GM19467 (cell line): ENCODE data around the gene ARHGAP18.

Source experiments
- ATAC-seq: cut with Tn5 transposase; IDR thresholded peaks from one replicate; pipeline ENCODE4 v1.9.1; 2021; ENCODE audit warnings: mild to moderate bottlenecking, moderate library complexity; ENCODE audit not compliant: unreplicated experiment

ARHGAP18 gene

GRCh38 chr6:129694036-129694435, 15.9 kb downstream of the ARHGAP18 start:
- no peak for ATAC-seq

DNA sequence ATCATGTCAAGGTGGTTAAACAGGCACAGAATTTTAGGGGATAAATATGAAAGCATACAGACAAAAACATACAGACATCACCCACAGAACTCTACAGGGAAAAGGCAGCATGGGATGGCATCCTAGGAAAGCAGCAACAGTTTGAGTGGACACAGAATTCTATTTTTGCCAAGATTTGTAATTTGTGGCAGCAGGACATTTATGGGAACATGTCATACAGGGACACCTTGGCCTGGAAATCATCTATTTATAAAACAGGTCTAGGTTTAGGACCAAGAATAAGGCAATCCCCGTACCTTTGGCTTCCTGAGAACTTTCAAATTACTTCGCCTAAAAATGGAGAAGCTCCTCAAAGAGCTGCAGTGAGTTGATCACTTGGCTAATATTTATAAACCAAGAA, 17.5 kb downstream of the ARHGAP18 start:
- ATAC-seq, result no peak

DNA sequence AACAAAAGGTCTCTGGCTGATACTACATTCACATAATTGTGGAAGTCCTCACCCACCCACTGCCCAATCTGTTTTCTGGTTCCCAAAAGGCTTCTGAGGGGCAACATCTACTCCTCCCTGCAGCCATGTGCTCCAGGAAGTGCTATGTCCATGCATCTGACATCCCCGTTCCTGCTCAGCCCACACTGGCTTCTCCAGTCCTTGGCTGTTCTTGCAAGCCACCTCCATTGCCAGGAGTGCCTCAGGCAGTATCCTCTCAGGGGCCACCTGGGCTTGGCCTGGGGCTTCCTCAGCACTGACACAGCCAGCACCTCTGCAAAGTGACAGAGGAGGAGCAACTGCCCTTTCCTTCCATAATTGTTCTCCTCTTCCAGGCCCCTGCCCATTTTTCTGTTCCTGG, 18.3 kb downstream of the ARHGAP18 start:
- no peak for ATAC-seq

GRCh38 chr6:129691043-129691640, 18.8 kb downstream of the ARHGAP18 start:
- no peak for ATAC-seq

DNA sequence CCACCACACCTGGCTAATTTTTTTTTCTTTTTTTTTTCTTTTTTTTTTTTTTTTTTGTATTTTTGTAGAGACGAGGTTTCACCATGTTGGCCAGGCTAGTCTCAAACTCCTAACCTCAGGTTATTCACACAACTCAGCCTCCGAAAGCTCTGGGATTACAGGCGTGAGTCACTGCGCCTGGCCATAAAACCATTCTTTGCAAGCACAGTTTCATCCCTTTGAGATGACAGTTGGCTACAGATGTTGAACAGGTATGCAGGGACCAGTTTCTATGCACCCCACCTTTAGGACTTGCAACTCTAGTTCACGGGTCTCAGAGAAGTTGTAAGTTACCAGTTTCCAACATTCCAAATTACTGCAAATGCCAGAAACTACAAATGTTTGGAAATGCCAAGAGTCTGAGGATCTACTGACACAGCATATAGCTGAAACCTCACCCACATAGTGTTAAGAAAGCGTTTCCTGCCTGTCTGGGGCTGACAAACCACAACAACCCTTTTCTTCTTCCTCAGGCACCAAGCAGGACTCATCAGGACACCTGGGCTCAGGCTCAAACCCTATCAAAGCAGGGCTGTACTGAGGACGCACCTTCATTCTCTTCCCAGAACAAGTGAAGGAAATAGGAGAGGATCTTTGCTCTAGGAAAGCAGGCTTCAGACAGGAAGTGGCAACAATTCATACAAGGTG, 22.9 kb downstream of the ARHGAP18 start:
- ATAC-seq, result peak; percentile 68

DNA sequence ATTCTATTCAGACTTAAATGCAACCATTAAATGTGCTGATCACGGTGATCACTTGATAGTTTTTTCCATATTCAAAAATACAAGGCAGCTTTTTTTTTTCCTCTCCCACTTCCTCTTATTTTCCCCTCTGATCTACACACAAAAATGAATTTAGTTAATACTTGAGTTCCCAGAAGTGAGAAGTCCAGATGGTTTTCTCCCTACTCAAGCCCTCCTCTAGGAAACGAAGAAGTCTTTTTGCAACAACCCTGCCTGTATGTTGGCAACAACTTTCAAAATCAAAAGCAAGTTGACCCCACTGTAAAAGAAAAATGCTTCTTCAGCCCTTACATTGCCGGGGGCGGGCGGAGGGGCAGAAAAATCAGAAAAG, 24.3 kb downstream of the ARHGAP18 start:
- ATAC-seq, result no peak

DNA sequence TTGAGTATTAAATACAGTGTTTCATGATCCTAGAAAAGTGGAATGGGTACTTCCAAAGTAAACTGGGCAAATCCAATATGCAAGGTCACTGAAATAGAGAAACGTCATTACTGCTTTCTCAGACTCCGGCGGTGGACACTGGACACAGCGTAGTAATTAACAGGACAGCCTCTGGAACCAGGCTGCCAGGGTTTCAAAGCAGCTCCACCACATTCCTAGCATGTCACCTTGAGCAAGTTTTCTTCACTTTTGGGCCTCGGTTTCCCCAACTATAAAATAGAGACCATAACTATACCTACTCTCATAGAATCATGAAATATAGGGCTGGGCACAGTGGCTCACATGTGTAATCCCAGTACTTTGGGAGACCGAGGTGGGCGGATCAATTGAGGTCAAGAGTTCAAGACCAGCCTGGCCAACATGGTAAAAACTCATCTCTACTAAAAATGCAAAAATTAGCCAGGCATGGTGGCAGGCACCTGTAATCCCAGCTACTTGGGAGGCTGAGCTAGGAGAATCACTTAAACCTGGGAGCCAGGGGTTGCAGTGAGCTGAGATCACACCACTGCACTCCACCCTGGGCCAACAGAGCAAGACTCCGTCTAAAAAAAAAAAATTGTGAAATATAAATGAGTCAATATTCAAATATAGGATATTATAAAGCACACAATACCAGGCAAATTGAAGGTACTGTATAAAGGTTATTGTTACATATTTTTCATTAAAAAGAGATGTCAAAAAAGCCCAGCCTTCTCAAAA, 24.9 kb downstream of the ARHGAP18 start:
- no peak for ATAC-seq

- no peak for ATAC-seq
Observed at GRCh38 chr6:129684323-129684884, 25.6 kb downstream of the ARHGAP18 start.

- peak; percentile 91 for ATAC-seq
Observed at GRCh38 chr6:129683601-129684322, 26.2 kb downstream of the ARHGAP18 start.

DNA sequence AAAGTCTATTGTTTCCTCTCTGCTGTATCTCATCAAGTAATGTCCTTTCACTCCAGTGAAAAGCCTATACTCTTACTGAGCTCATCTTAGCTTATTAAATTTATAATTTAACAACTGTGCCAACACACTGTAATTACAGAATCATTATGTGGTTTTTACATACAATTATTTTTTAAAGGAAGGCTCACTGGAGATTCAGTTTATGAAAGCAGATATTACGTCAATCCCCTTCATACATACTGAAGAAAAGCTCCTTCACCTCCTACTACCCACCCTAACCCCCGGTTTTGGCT, 28.1 kb downstream of the ARHGAP18 start:
- ATAC-seq, result no peak

- ATAC-seq, result no peak
Observed at GRCh38 chr6:129680633-129681032, 29.3 kb downstream of the ARHGAP18 start.

DNA sequence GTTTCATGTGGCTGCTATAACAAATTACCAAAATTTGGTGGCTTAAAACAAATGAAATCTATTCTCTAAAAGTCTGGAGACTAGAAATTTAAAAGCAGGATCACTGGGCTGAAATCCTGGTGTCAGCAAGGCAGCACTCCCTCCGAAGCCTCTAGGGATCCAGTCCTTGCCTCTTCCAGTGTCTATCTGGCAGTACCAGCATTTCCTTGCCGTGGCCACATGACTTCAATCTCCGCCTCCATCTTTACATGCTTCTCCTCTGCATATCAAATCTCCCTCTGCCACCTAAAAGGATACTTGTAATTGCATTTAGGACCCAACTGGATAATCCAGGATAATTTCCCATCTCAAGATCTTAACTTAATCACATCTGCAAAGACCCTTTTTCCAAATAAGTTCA, 30.2 kb downstream of the ARHGAP18 start:
- no peak for ATAC-seq

DNA sequence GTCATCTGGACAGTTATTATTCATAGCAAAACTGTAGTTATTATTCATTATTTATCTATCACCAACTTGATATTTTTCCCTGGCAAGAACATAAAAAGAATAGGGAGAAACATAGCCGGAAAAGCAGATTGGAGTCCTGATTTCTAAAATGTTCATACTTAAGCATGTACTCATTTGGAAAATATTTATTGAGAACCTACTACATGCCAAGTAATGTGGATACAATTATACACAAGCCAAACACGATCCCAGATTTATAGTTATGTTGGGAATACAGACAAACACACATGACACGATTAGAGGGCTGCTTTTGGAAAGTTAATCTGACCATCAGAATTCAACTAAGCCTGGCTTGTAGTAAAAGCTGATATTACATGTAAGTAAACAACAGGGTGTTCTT, 30.7 kb downstream of the ARHGAP18 start:
- no peak for ATAC-seq

DNA sequence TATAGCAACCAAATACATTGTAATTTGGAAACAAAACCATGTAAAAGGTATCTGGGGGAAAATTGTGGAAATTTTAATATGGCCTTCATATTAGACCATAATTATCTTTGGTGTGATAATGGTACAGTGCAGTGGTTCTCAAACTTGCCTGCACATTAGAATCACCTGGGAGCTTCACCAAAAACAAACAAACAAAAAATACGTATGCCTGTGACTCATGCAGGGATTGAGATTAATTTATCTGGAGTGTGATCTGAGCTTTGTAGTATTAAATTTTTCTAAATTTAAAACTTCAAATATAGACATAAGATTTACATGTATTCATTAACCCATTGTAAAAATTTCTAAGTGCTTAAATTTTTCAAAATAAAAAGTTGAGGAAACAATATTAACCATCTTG, 31.5 kb downstream of the ARHGAP18 start:
- ATAC-seq, result no peak

DNA sequence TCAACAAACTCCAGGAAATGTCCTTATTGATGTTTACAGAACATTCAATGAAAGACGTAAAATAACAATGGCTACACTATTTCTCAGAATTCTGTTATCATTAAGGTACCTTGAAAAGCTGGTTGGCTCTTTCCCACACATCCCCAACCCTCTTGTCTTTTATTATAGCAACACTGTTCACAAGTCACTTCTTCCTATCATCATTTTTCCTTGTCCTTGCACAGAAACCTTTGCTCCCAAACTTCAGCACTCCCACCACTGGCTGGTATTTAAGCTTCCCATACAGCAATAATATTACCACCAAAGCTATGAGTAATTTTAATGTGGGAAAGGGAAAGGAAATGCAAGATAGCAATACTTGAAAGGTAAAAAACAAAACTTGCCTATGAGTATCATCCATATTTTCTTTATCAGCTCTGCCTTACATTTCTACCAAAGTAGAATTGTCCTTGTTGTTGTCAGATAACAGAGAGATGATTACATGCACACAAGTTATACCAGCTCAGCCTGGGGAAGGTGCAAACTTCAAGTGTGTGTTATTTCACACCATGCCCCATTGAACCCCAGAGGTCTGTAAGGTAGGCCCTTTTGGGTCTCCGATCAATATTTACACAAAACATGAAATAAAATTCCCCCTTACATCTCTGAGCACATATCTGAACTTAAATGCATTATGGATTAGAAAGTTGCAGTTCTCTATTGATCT, 32.2 kb downstream of the ARHGAP18 start:
- no peak for ATAC-seq

GRCh38 chr6:129675669-129676472, 34.1 kb downstream of the ARHGAP18 start:
- no peak for ATAC-seq

GRCh38 chr6:129673748-129674147, 36.2 kb downstream of the ARHGAP18 start:
- no peak for ATAC-seq

DNA sequence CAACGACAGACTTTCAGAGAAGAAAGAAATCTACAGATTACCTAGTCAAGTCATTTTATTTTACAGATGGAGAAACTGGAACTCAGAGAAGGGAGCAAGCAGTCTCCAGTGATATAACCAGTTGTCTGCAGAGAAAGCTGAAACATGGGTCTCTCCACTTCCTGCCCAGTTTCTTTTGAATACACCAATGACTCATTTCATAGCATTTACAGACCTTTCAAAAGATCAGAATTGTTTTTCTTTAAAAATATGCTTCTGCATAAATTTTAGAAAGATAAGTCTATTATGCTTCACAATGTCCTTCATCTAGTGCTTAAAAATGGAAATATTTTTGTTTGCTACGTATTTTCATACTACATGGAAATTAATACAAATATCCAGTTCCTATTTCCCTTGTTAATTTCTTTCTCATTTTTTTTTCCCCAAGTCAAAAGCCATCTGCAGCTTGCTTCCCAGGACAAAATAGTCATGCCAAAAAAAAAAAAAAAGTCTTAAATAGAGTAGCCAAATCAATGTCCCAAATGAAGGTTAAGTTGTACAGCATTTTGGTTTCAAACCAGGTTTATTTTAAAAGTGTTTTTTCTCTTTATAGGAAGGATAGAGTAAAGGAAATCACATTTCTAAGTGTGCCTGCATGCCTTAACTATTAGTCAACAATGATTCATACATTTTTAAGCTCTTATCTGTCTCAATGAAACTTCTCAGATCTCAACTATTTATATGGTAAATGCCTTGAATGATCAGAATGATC, 36.9 kb downstream of the ARHGAP18 start:
- ATAC-seq, result peak; percentile 69

GRCh38 chr6:129672341-129672682, 37.7 kb downstream of the ARHGAP18 start:
- ATAC-seq, result peak; percentile 17
